Breast epithelium (tissue), 3 donors: Measurements from ENCODE around the gene CORO2B.

Source experiments
- POLR2A ChIP-seq: fragments of 450-650 bp; IDR thresholded peaks from one replicate; pipeline ENCODE4 v1.6.1; 2016; ENCODE audit warnings: antibody characterized with exemption, mild to moderate bottlenecking, moderate library complexity
- POLR2AphosphoS5 ChIP-seq, 3 donors: sonication (generic); formaldehyde crosslinking; IDR thresholded peaks; one replicate each; pipeline ENCODE4 v1.6.1; 2017; ENCODE audit warnings: antibody characterized with exemption in 3 of 3

DNA sequence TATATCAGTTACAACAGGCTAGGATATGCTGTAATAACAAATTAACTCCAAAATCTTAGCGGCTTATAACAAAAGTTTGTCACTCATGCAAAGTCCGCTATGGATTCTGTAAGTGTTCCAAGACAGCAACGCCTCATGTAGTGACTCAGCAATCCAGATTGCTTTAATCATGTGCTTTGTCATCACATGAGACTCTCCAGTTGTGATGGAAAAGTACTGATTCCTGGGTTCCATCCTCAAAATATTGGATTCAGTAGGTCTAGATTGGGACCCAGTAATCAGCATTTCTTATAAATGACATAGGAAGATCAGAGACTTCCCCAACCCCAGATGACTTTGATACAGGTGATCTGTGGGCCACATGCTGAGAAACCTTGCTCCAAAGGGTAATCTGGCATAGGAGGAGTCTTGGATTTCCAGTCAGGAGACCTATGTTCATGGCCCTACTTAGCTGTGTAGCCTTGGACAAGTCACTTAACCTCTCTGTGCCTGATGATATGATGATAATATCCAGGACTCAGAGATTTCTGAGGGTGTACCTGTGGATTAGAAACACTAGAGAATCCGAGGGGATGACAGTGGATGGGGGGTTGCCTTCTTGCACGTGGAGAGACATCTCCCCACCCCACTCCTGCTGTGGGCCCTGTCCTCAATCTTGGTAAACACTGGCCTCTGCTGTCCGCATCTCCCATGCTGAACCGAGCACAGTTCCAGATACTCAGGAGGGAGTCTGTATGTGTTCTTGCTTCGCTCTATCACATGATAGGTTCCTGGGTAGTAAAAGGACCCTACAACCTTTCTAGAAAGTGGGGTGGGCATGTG, 65.5 kb downstream of the CORO2B start:
- TF ChIP-seq POLR2A (no peak), POLR2AphosphoS5 (IDR thresholded peaks at IDR 0.05) (no peak)
